GM23248 (cell line): Measurements from ENCODE around the gene TNKS2.

ENCODE experiments used
- EZH2 ChIP-seq: fragments of 200-600 bp; sonication (generic); IDR thresholded peaks from 2 replicates; pipeline ENCODE4 v1.6.1; 2018; ENCODE audit warnings: antibody characterized with exemption, mild to moderate bottlenecking; ENCODE audit not compliant: insufficient read depth, poor library complexity, severe bottlenecking
- EZH2phosphoT487 ChIP-seq: fragments of 200-600 bp; sonication (generic); IDR thresholded peaks from 2 replicates; pipeline ENCODE4 v1.6.1; 2018; ENCODE audit warnings: antibody characterized with exemption, moderate library complexity, mild to moderate bottlenecking, low read depth; ENCODE audit not compliant: insufficient read depth

DNA sequence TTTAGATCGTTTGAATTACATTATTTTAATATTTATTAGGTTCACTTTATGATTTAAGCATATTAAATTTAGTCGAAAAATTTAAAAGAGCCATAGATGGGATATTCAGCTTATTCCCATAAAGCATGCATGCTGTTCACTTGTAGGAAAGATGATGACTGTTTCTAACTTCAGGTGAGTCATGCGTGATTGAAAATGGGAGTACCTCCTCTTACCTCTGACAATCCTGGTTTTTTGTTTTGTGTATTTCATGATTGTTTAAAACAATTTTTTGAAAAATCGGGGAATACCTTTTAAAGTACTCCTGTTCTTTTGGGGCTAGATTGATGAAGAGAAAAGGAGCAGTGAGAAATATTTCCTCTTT, 1.4 kb downstream of the TNKS2 start:
- TF ChIP-seq EZH2: no peak
- no peak for TF ChIP-seq EZH2phosphoT487
